HepG2 (cell line): ENCODE results near the gene BUB1B. TPM values are rescaled to one million over a fixed set of nuclear protein-coding genes. Genes with fewer than 3 reads are reported as not detected.
A peak's percentile ranks its signal among the peaks of the same experiment; 100 is the strongest.

Experiments used
- ATF3 ChIP-seq: sonication (generic); formaldehyde crosslinking; IDR thresholded peaks from 2 replicates; pipeline ENCODE4 v1.4.0; 2020; ENCODE audit warnings: missing genetic modification reagents
- BCL6 ChIP-seq: IDR thresholded peaks from 2 replicates; pipeline ENCODE4 v1.6.1; 2016; ENCODE audit warnings: missing genetic modification reagents, missing compliant biosample characterization
- CBX2 ChIP-seq, 2 experiments: fragments of 200-600 bp in 1 of 2; sonication (generic); formaldehyde crosslinking in 1 of 2; IDR thresholded peaks; 2 replicates each; pipeline versions ENCODE4 v1.7.0 to v1.8.1; 2018 to 2022; ENCODE audit warnings: low read depth in 2 of 2, low read length in 1 of 2, mild to moderate bottlenecking in 1 of 2, missing genetic modification reagents in 1 of 2
- E2F2 ChIP-seq: sonication (generic); formaldehyde crosslinking; IDR thresholded peaks from 2 replicates; pipeline ENCODE4 v1.4.0; 2020; ENCODE audit warnings: missing genetic modification reagents, borderline replicate concordance
- ETS1 ChIP-seq: sonication (generic); formaldehyde crosslinking; IDR thresholded peaks from 2 replicates; pipeline ENCODE4 v1.4.0; 2020; ENCODE audit warnings: missing genetic modification reagents
- ETV5 ChIP-seq: IDR thresholded peaks from 2 replicates; pipeline ENCODE4 v1.6.1; 2018; ENCODE audit warnings: missing biosample characterization, missing genetic modification reagents, inconsistent platforms, borderline replicate concordance
- KAT2B ChIP-seq: fragments of 150-350 bp; IDR thresholded peaks from 2 replicates; pipeline ENCODE4 v1.6.1; 2014; ENCODE audit warnings: low read depth, low read length, borderline replicate concordance
- KLF11 ChIP-seq: IDR thresholded peaks from 2 replicates; pipeline ENCODE4 v1.6.1; 2016; ENCODE audit warnings: missing compliant biosample characterization
- KLF15 ChIP-seq: sonication (generic); formaldehyde crosslinking; IDR thresholded peaks from 2 replicates; pipeline ENCODE4 v1.8.1; 2023; ENCODE audit warnings: borderline replicate concordance, mild to moderate bottlenecking, inconsistent platforms, missing genetic modification reagents, mixed read lengths
- MAFK ChIP-seq, 2 experiments: IDR thresholded peaks in 1 of 2; conservative IDR thresholded peaks in 1 of 2; 2 replicates each; pipeline ENCODE4 v1.6.1; 2011; ENCODE audit warnings: improper control_type of control experiment in 2 of 2, low read length in 2 of 2
- NFKB2 ChIP-seq: sonication (generic); formaldehyde crosslinking; IDR thresholded peaks from 2 replicates; pipeline ENCODE4 v1.4.0; 2020; ENCODE audit warnings: missing genetic modification reagents, borderline replicate concordance
- RXRB ChIP-seq: IDR thresholded peaks from 2 replicates; pipeline ENCODE4 v1.6.1; 2016; ENCODE audit warnings: borderline replicate concordance, missing genetic modification reagents, missing compliant biosample characterization
- SALL1 ChIP-seq: sonication (generic); formaldehyde crosslinking; IDR thresholded peaks from 2 replicates; pipeline ENCODE4 v1.8.0; 2022; ENCODE audit warnings: mild to moderate bottlenecking, missing genetic modification reagents
- TOE1 ChIP-seq: sonication (generic); formaldehyde crosslinking; IDR thresholded peaks from 2 replicates; pipeline ENCODE4 v1.4.0; 2020; ENCODE audit warnings: mild to moderate bottlenecking, missing genetic modification reagents
- ZFP36 ChIP-seq: fragments of 150-350 bp; IDR thresholded peaks from 2 replicates; pipeline ENCODE4 v1.6.1; 2018; ENCODE audit warnings: borderline replicate concordance, low read length, low read depth; ENCODE audit not compliant: partially characterized antibody
- ZNF160 ChIP-seq: sonication (generic); formaldehyde crosslinking; IDR thresholded peaks from 2 replicates; pipeline ENCODE4 v1.8.0; 2022; ENCODE audit warnings: mild to moderate bottlenecking, inconsistent platforms, missing genetic modification reagents
- ZNF512B ChIP-seq: sonication (generic); formaldehyde crosslinking; IDR thresholded peaks from 2 replicates; pipeline ENCODE4 v1.5.1; 2020; ENCODE audit warnings: missing genetic modification reagents, mild to moderate bottlenecking, borderline replicate concordance
- ZNF639 ChIP-seq: conservative IDR thresholded peaks from 2 replicates; pipeline ENCODE4 v1.6.1; 2018; ENCODE audit warnings: missing genetic modification reagents
- polyA plus RNA-seq, 8 experiments: library from polyadenylated mRNA; depleted of rRNA in 3 of 8; stranded (reverse) in 7 of 8; unstranded in 1 of 8; fragments of >200 nt; fragmentation: Illumina TruSeq in 4 of 8; extraction: Trizol in 4 of 8; gene quantifications; 2 replicates each; pipeline versions ENCODE4 v1.2.1 to v1.2.3, GENCODE V29; 2011 to 2016; ENCODE audit warnings: low read depth in 4 of 8, missing spikeins in 1 of 8, mixed read lengths in 1 of 8; ENCODE audit not compliant: insufficient read depth in 1 of 8
- total RNA-seq, 5 experiments: library from RNA; depleted of rRNA; stranded (reverse); fragments of >200 nt; fragmentation: Illumina TruSeq; extraction: Trizol; gene quantifications; 2 replicates each; pipeline ENCODE4 v1.2.3, GENCODE V29; 2016; ENCODE audit warnings: low read depth in 1 of 5
- TF ChIP-seq, protein P1 (sequence below): sonication (generic); formaldehyde crosslinking; IDR thresholded peaks from 2 replicates; pipeline ENCODE4 v1.8.1; 2023; ENCODE audit warnings: mild to moderate bottlenecking, missing genetic modification reagents

BUB1B gene
- total and polyA plus RNA-seq, 2 of the 13 experiments (the other 11 are each of a cell fraction or from before 2014, with no cell fraction given) = 26.2 to 63.5 TPM

DNA sequence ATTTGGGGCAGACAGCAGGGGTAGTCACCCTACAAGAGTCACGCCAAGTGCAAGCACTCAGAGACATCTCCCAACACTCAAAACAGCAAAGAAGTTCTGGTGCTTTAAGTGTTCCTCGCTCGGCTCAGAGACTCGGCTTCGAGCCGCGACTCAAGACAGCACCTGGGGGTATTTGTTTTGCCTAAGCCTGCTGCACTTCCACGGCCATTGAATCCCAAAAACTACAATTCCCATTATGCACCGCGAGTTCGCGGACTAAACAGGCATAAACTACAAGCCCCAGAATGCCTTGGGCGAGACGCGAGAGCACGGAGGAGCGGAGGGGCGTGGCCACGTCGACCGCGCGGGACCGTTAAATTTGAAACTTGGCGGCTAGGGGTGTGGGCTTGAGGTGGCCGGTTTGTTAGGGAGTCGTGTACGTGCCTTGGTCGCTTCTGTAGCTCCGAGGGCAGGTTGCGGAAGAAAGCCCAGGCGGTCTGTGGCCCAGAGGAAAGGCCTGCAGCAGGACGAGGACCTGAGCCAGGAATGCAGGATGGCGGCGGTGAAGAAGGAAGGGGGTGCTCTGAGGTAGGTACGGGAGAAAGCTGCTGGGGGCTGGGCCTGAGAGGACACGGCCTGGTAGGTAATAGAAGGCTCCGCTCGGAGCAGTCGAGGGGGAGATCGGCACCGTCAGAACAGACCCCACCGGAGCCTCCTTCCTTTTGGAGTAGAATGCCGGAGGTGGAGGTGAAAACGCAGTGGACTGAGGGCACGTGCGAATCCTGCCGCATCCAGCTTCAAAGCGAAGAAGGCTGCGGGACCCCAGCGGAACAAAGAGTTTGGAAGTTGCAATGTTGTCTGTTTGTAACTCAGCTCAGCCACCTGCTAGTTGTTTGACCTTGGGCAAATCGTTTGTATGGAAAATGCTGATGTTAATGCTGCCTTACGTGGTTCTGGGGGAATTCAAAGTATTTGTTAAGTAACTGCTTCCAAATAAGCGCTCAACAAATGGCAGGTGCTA, at the start of gene BUB1B (continued):
- TF ChIP-seq ETV5 (CRISPR knock-in tag) (no peak), ZNF639 (CRISPR knock-in tag) (no peak), E2F2 (CRISPR knock-in tag) (peak; percentile 96; the same call in 1 of the 2 replicates), NFKB2 (peak; percentile 78; the same call in 1 of the 2 replicates), ZNF160 (peak; percentile 81; the same call in 1 of the 2 replicates), ETS1 (CRISPR knock-in tag) (no peak), ZNF512B (CRISPR knock-in tag) (peak; percentile 54; the same call in 1 of the 2 replicates), KLF15 (CRISPR knock-in tag) (no peak), SALL1 (CRISPR knock-in tag) (peak; percentile 90), KAT2B (no peak), CBX2 (IDR thresholded peaks at IDR 0.05; ENCODE audit: low read depth, low read length) (no peak), CBX2 (CRISPR knock-in tag; IDR thresholded peaks at IDR 0.05; ENCODE audit: low read depth) (peak; percentile 58; the same call in 1 of the 2 replicates), TOE1 (no peak), MAFK (conservative IDR thresholded peaks at IDR 0.05 in 1 of 2, IDR thresholded peaks at IDR 0.05 in 1 of 2; ENCODE audit: low read length in 2 of 2) (peak in 1 of 2 experiments; percentile 34; a peak in 1 of 4 replicates), RXRB (peak; percentile 58; the same call in 1 of the 2 replicates), KLF11 (CRISPR knock-in tag) (0 out of 2 replicates have a peak, but pooled peaks have one; percentile 22), ATF3 (CRISPR knock-in tag) (no peak), ZFP36 (no peak), BCL6 (0 out of 2 replicates have a peak, but pooled peaks have one; percentile 5)
- TF ChIP-seq, protein P1, sequence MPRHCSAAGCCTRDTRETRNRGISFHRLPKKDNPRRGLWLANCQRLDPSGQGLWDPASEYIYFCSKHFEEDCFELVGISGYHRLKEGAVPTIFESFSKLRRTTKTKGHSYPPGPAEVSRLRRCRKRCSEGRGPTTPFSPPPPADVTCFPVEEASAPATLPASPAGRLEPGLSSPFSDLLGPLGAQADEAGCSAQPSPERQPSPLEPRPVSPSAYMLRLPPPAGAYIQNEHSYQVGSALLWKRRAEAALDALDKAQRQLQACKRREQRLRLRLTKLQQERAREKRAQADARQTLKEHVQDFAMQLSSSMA = no peak
